GM12878 (cell line): ENCODE measurements around the gene P2RY1. TPM values are rescaled to one million over a fixed set of nuclear protein-coding genes. Genes with fewer than 3 reads are reported as not detected.

ENCODE experiments used
- ATAC-seq: fragments of 200-7000 bp; cut with Tn5 transposase; 3 replicates; pipeline ENCODE4 v1.9.1; 2020; ENCODE audit warnings: mild to moderate bottlenecking, moderate library complexity
- BruUV-seq: library from RNA; stranded (reverse); fragments of 400-500 nt; replicated peaks from 2 replicates; lab custom pipeline; 2021; lab: Mats Ljungman, UMichigan
- CTCF ChIA-PET: fragments of 300-600 bp; sonication (Branson Sonifier 250); formaldehyde crosslinking; extraction: SDS; loops from one replicate; lab custom pipeline; 2021; ENCODE audit warnings: inconsistent platforms; lab: Yijun Ruan, JAX
- POLR2A ChIA-PET: fragments of 350-600 bp; formaldehyde crosslinking; extraction: SDS; loops from one replicate; lab custom pipeline; 2021; ENCODE audit warnings: inconsistent platforms; lab: Charles Lee
- RAD21 ChIA-PET: fragments of 300-600 bp; sonication (Branson Sonifier 250); formaldehyde crosslinking; loops from one replicate; lab custom pipeline; 2023; ENCODE audit warnings: antibody characterized with exemption; ENCODE audit not compliant: unreplicated experiment; lab: Charles Lee
- SMC1A ChIA-PET: fragments of 300-600 bp; sonication (Branson Sonifier 250); formaldehyde crosslinking; loops from one replicate; lab custom pipeline; 2023; ENCODE audit not compliant: unreplicated experiment, uncharacterized antibody; lab: Charles Lee
- DNase-seq: peaks from one replicate; pipeline ENCODE4 v3.0.0-alpha.2; 2011; ENCODE audit warnings: low read depth, low spot score
- FAIRE-seq: peaks from 3 replicates; lab custom pipeline; 2011; peaks lifted over from hg19 to GRCh38; lab: Jason Lieb, UNC
- H2AFZ ChIP-seq: 2 replicates; pipeline ENCODE4 v1.6.0; 2011; ENCODE audit warnings: low read depth, low read length, control low read depth; ENCODE audit not compliant: control insufficient read depth
- H3K27ac ChIP-seq: 2 replicates; pipeline ENCODE4 v1.5.1; 2011; ENCODE audit warnings: control low read depth; ENCODE audit not compliant: control insufficient read depth, insufficient read depth
- H3K27me3 ChIP-seq, 2 experiments: replicated peaks in 1 of 2; 2 replicates each; pipeline versions ENCODE4 v1.6.0 to v1.6.1; 2011; ENCODE audit warnings: low read length in 1 of 2; ENCODE audit not compliant: control insufficient read depth in 2 of 2, insufficient read depth in 2 of 2
- H3K36me3 ChIP-seq, 2 experiments: 2 replicates each; pipeline ENCODE4 v1.5.1; 2011; ENCODE audit warnings: low read length in 1 of 2; ENCODE audit not compliant: control insufficient read depth in 2 of 2, insufficient read depth in 2 of 2
- H3K4me1 ChIP-seq: 2 replicates; pipeline ENCODE4 v1.6.1; 2011; ENCODE audit warnings: mild to moderate bottlenecking, low read length, moderate library complexity, mixed read lengths; ENCODE audit not compliant: control insufficient read depth, insufficient read depth
- H3K4me2 ChIP-seq: 2 replicates; pipeline ENCODE4 v1.6.0; 2011; ENCODE audit warnings: control low read depth; ENCODE audit not compliant: control insufficient read depth, insufficient read depth
- H3K4me3 ChIP-seq: fragments of 200-600 bp; sonication (generic); 2 replicates; pipeline ENCODE4 v1.5.1; 2016
- H3K79me2 ChIP-seq: 2 replicates; pipeline ENCODE4 v1.6.0; 2011; ENCODE audit warnings: low read length; ENCODE audit not compliant: control insufficient read depth, insufficient read depth
- H3K9ac ChIP-seq: 2 replicates; pipeline ENCODE4 v1.8.0; 2011; ENCODE audit warnings: low read length, control low read depth, mixed read lengths; ENCODE audit not compliant: control insufficient read depth, insufficient read depth
- H3K9me3 ChIP-seq: replicated peaks from 3 replicates; pipeline ENCODE4 v1.5.1; 2011; ENCODE audit warnings: mild to moderate bottlenecking, low read length; ENCODE audit not compliant: control insufficient read depth, insufficient read depth
- H4K20me1 ChIP-seq: 2 replicates; pipeline ENCODE4 v1.6.0; 2011; ENCODE audit not compliant: control insufficient read depth, insufficient read depth
- EZH2 ChIP-seq: IDR thresholded peaks from 2 replicates; pipeline ENCODE4 v1.6.1; 2012; ENCODE audit warnings: low read depth, mild to moderate bottlenecking, control low read depth, inconsistent platforms, low read length, borderline replicate concordance; ENCODE audit not compliant: control insufficient read depth
- HDAC6 ChIP-seq: fragments of 200-600 bp; sonication (generic); IDR thresholded peaks from one replicate; pipeline ENCODE4 v1.8.0; 2017; ENCODE audit warnings: antibody characterized with exemption; ENCODE audit not compliant: unreplicated experiment
- HDGF ChIP-seq: fragments of 450-650 bp; IDR thresholded peaks from 2 replicates; pipeline ENCODE4 v1.6.1; 2016; ENCODE audit warnings: antibody characterized with exemption
- KLF5 ChIP-seq: fragments of 450-650 bp; IDR thresholded peaks from 2 replicates; pipeline ENCODE4 v1.6.1; 2014; ENCODE audit warnings: mild to moderate bottlenecking; ENCODE audit not compliant: partially characterized antibody
- NFYB ChIP-seq: IDR thresholded peaks from 2 replicates; pipeline ENCODE4 v1.6.1; 2011; ENCODE audit warnings: low read depth, mild to moderate bottlenecking, low read length, improper control_type of control experiment, moderate library complexity; ENCODE audit not compliant: insufficient read depth
- NR2F1 ChIP-seq: fragments of 450-650 bp; conservative IDR thresholded peaks from 2 replicates; pipeline ENCODE4 v1.6.1; 2017; ENCODE audit warnings: mild to moderate bottlenecking
- POLR2AphosphoS5 ChIP-seq: IDR thresholded peaks from 2 replicates; pipeline ENCODE4 v1.6.1; 2011; ENCODE audit warnings: mild to moderate bottlenecking, low read length, inconsistent platforms
- STAT3 ChIP-seq: IDR thresholded peaks from 2 replicates; pipeline ENCODE4 v1.6.1; 2011; ENCODE audit warnings: low read depth, low read length, improper control_type of control experiment
- WGBS: methylation state at CpG from one replicate; pipeline ENCODE4 v1.1.6; 2016; ENCODE audit warnings: low lambda C conversion rate; ENCODE audit not compliant: insufficient replicate concordance, insufficient coverage; ENCODE audit errors: missing lambda C conversion rate; 5-methylcytosine and 5-hydroxymethylcytosine counted together
- in situ Hi-C: fragments of 300-500 bp; cut with MboI; formaldehyde crosslinking; loops from 9 replicates; pipeline ENCODE4 v1.14.3; 2018; ENCODE audit warnings: mixed read lengths
- intact Hi-C: fragments of 100-400 bp; cut with micrococcal nuclease; formaldehyde crosslinking; loops from one replicate; pipeline ENCODE4 v1.14.2; 2022; ENCODE audit not compliant: unreplicated experiment
- polyA plus RNA-seq, 11 experiments: library from polyadenylated mRNA; depleted of rRNA in 4 of 11; unstranded in 6 of 11; stranded (reverse) in 5 of 11; fragments of >200 nt; fragmentation: Nextera tagmentation in 4 of 11; fragmentation: Illumina TruSeq in 1 of 11; extraction: Ambion mirVana in 4 of 11; extraction: Trizol in 1 of 11; gene quantifications; 1 replicate in 1 of 11; 2 replicates in 10 of 11; pipeline versions ENCODE4 v1.2.1 to v1.2.3, GENCODE V29; 2011 to 2016; ENCODE audit warnings: inconsistent platforms in 2 of 11, missing spikeins in 2 of 11, low read depth in 1 of 11
- total RNA-seq, 4 experiments: library from RNA; depleted of rRNA in 3 of 4; stranded (reverse); fragments of >200 nt in 3 of 4; fragmentation: Illumina TruSeq in 1 of 4; extraction: Trizol in 1 of 4; gene quantifications; 2 replicates each; pipeline versions ENCODE4 v1.2.1 to v1.2.3, GENCODE V29; 2013 to 2021
- TF ChIP-seq, protein P1 (sequence below): IDR thresholded peaks from 2 replicates; pipeline ENCODE4 v1.6.1; 2012; ENCODE audit warnings: improper control_type of control experiment, low read depth, low read length; ENCODE audit not compliant: insufficient replicate concordance
- TF ChIP-seq, protein P2 (sequence below): IDR thresholded peaks from 2 replicates; pipeline ENCODE4 v1.6.1; 2011; ENCODE audit warnings: mild to moderate bottlenecking, low read depth, low read length, moderate library complexity; ENCODE audit not compliant: insufficient replicate concordance

The P2RY1 gene
- total and polyA plus RNA-seq, 10 of the 15 experiments (the other 5 are each of a cell fraction or from before 2014, with no cell fraction given): 0.01 to 3.4 (median 1.9) TPM

GRCh38 chr3:152839511-152839910 is 4.6 kb downstream of the P2RY1 start:
- Histone ChIP-seq H3K9ac (no peak overlapping the region), H3K36me3 (no peaks in the 10 kb centered on the region), H3K4me3 (no peak overlapping the region), H4K20me1 (no peaks in the 10 kb centered on the region), H3K79me2 (peaks cover 3% of the 10 kb centered on the region), H3K27ac (no peak overlapping the region), H2AFZ (no peak overlapping the region), H3K4me2 (no peak overlapping the region; the same call in 1 of the 2 replicates), H3K4me1 (no peaks in the 10 kb centered on the region), H3K27me3 (no peaks in the 10 kb centered on the region; a peak in 1 of 4 replicates), H3K9me3 (no peaks in the 10 kb centered on the region)
- intact Hi-C loops: loop anchor here (10.0 kb wide), 1 partner anchor 365 kb away; no protein-coding TSS in a partner anchor
- BruUV-seq: no TSS peak
- 73% methylated on average over 1 of the region's 1 CpG for WGBS
- FAIRE-seq: peak; percentile 68
- ChIA-PET RAD21 (no interaction called here), CTCF (no interaction called here), POLR2A (no interaction called here), SMC1A (no interaction called here)
- in situ Hi-C loops: no loop called here
- TF ChIP-seq HDGF: no peak
- no peak for TF ChIP-seq NFYB
- no peak for TF ChIP-seq EZH2
- no peak for TF ChIP-seq STAT3
- TF ChIP-seq KLF5: no peak
- no peak for TF ChIP-seq POLR2AphosphoS5
- no peak for TF ChIP-seq NR2F1
- ATAC-seq: no peak
- no peak for DNase-seq

DNA sequence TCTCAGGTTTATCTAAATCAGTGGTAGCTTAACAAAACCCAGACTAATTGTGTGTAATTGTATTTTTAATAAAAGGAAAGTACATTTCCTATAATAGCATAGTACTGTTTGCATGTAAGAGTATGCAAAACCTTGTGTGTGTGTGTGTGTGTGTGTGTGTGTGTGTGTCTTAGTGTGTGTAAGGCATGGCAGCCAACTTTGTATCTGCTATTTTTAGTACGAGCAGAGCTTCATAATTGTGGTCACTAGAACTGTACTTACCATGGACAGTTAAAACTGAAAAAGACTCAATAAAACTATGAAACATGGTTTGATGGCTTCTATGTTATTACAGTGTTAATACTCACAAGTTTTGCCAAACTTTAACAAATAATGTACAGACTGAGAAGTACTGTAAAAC is 6.2 kb downstream of the P2RY1 start:
- ATAC-seq (no peak), DNase-seq (no peak), FAIRE-seq (no peak)
- ChIA-PET RAD21 (no interaction called here), SMC1A (no interaction called here), POLR2A (interaction anchor here (0.6 kb wide), 1 partner anchor 30 kb away, joined by 3 read pairs; no protein-coding TSS in a partner anchor), CTCF (no interaction called here)
- H3K9me3 ChIP-seq: no peaks in the 10 kb centered on the region; the same call in 2 of the 3 replicates
- no peak overlapping the region for H3K4me2 ChIP-seq
- H3K4me3 ChIP-seq: no peak overlapping the region
- in situ Hi-C loops: no loop called here
- H2AFZ ChIP-seq: no peak overlapping the region
- H3K27ac ChIP-seq: no peak overlapping the region
- no peaks in the 10 kb centered on the region for H3K36me3 ChIP-seq
- intact Hi-C loops: no loop called here
- no TSS peak for BruUV-seq
- WGBS: 0% methylated on average over 1 of the region's 1 CpG
- no peaks in the 10 kb centered on the region for H3K79me2 ChIP-seq
- no peaks in the 10 kb centered on the region for H3K27me3 ChIP-seq
- no peaks in the 10 kb centered on the region for H3K4me1 ChIP-seq
- no peak overlapping the region for H3K9ac ChIP-seq
- no peaks in the 10 kb centered on the region for H4K20me1 ChIP-seq
- no peak for TF ChIP-seq HDAC6
- TF ChIP-seq, protein P1, sequence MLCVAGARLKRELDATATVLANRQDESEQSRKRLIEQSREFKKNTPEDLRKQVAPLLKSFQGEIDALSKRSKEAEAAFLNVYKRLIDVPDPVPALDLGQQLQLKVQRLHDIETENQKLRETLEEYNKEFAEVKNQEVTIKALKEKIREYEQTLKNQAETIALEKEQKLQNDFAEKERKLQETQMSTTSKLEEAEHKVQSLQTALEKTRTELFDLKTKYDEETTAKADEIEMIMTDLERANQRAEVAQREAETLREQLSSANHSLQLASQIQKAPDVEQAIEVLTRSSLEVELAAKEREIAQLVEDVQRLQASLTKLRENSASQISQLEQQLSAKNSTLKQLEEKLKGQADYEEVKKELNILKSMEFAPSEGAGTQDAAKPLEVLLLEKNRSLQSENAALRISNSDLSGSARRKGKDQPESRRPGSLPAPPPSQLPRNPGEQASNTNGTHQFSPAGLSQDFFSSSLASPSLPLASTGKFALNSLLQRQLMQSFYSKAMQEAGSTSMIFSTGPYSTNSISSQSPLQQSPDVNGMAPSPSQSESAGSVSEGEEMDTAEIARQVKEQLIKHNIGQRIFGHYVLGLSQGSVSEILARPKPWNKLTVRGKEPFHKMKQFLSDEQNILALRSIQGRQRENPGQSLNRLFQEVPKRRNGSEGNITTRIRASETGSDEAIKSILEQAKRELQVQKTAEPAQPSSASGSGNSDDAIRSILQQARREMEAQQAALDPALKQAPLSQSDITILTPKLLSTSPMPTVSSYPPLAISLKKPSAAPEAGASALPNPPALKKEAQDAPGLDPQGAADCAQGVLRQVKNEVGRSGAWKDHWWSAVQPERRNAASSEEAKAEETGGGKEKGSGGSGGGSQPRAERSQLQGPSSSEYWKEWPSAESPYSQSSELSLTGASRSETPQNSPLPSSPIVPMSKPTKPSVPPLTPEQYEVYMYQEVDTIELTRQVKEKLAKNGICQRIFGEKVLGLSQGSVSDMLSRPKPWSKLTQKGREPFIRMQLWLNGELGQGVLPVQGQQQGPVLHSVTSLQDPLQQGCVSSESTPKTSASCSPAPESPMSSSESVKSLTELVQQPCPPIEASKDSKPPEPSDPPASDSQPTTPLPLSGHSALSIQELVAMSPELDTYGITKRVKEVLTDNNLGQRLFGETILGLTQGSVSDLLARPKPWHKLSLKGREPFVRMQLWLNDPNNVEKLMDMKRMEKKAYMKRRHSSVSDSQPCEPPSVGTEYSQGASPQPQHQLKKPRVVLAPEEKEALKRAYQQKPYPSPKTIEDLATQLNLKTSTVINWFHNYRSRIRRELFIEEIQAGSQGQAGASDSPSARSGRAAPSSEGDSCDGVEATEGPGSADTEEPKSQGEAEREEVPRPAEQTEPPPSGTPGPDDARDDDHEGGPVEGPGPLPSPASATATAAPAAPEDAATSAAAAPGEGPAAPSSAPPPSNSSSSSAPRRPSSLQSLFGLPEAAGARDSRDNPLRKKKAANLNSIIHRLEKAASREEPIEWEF: no peak
- TF ChIP-seq, protein P2, sequence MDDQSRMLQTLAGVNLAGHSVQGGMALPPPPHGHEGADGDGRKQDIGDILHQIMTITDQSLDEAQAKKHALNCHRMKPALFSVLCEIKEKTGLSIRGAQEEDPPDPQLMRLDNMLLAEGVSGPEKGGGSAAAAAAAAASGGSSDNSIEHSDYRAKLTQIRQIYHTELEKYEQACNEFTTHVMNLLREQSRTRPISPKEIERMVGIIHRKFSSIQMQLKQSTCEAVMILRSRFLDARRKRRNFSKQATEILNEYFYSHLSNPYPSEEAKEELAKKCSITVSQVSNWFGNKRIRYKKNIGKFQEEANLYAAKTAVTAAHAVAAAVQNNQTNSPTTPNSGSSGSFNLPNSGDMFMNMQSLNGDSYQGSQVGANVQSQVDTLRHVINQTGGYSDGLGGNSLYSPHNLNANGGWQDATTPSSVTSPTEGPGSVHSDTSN: no peak
